CD1c-positive myeloid dendritic cell (primary cell): Measurements from ENCODE around the gene MEIOSIN.

Source experiments
- DNase-seq: peaks from one replicate; pipeline ENCODE4 v3.0.0-alpha.2; 2016; ENCODE audit errors: extremely low spot score

Gene MEIOSIN

DNA sequence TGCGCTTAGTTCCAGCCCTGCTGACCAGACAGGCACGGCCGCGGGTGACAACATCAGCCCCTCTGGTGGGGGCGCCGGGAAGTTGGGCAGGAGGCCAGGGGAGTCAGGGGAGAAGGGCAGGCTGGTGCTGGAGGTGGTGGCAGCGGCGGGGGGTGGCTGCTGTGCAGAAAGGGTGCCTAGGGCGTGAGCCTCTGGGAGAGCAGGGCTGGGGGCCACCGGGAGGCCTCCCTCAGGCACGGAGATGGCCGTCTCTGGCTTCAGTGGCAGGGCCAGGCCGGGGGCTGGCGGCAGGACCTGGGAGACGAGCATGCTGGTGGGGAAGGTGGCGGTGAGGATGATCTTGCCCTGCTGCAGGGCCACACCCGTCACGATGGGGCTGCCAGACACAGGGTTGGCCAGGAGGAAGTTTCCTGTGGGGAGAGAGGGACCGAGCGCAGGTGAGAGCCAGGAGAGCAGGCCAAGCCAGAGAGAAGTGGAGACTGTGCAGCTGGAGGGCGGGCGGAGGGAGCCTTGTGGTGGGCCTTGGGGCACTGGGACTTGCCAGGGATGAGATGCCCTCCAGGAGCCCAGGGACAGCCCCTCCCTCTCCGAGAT lies 32.6 kb downstream of the MEIOSIN start:
- no peak for DNase-seq

DNA sequence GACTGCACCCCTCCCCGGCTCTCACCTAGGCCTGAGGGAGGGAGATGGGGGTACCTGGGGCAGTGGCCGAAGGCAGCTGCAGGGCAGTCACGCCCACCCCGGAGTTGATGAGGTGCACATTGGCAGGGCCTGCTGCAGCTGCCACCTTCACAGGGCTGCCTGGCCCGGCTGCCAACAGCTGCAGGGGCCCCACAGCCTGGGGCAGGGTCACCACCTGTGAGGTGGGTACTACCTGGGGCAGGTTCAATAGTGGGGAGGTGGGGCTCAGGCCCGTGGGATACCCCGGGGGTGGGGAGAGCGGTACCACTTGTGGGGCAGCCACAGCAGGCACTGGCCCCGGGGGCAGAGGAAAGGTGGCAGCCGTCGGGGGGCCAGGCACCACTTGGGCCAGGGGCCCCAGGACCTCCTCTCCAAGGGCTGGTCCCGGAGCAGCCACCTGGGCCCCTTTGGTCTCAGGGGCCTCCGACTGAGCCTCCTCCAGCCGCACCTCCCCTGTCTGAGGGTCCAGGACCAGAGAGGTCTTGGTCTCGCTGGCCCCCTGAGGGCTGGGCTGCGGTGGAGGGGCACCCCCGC lies 33.1 kb downstream of the MEIOSIN start:
- no peak for DNase-seq

DNA sequence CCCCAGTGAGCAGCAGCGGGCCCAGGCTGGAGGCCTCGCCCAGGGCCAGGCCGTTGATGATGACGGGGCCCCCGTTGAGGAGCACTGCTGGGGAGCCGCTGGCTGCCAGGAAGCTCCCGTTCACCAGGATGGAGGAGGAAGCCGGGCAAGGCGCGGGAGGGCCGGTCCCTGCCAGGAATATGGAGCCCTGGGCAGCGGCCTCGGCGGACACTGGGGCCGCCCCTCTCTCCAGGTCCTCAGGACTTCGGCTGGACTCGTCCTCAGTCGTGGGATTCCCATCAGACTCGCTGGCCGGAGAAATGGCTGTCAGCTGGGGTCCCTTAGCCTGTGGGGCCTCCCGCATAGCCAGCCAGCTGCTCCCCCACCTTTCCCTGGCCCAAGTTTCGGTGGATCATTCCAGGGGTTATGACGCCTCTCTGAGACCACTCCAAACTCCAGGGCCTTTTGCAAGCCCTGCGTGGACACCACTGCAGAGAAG lies 33.7 kb downstream of the MEIOSIN start:
- no peak for DNase-seq

DNA sequence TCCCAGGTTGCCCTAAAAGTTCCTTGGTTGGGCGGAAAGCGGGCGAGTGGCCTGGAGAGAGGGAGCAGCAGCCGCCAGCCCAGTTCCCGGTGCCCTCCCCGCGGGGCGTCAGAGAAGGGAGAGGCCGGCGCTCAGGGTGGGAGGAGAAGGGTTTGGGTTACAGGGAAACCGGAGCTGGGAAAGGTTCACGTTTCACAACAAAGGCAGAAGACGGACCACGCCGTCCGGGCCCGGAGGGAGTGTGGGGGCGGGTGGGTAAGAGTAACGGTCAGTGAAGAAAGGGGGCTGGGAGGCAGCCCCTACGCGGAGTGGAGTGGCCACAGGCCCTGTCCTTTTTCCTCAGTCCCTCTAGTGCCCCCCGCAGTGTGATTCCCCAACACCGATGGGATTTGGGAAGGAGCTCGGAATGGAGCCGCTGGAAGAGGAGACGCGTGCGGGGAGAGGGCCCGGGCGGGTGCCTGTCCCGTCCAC lies 34.2 kb downstream of the MEIOSIN start:
- DNase-seq, result no peak

DNA sequence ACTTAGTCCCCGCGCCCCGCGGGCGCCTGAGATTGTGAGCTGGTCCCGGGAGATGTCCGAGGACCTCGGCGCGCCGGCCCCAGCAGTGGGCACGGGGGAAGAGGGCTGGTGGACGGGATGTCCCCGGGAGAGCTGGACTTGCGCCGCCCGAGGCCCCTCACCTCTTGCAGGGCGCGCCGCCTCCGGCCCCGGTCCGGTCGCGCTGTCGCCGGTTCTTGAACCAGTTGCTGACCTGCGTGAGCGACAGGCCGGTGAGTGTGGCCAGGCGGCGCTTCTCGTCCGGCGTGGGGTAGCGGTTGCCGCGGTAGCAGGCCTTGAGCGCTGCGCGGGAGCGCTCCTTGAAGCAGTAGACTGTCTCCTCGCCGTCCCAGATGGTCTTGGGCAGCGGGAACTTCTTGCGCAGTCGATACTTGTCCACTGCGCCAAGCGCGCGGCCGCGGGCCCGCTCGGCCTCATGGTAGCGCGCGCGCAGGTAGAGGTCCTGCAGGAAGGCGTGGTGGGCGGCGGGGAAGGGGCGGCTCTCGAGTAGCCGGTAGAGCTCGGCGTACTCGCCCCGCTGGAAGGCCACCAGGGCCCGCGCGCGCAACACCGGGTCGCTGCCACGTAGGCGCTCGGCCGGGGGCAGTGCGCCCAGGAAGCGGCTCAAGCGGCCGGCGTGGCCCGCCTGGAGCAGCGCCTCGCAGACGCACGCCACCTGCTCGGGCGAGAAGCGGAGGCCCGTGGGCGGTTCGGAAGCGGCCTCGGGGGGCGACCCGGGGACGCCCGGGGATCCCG lies 34.8 kb downstream of the MEIOSIN start:
- DNase-seq, result peak; percentile 18

DNA sequence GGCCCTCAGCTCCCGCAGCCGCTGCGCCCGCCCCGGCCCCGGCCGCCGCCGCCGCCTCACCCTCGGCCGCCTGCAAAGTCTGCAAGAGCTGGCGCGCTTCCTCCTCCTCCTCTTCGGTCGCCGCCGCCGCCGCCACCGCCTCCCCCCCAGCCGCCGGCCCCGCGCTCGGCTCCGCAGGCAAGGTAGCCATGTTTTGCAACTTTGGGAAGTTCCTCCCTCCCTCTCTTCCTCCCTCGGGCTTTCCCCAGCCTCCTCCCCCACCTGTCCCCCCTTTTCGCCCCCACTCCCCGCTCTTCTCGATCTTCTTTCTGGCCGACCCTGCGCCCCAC lies 35.4 kb downstream of the MEIOSIN start:
- DNase-seq, result peak; percentile 64

DNA sequence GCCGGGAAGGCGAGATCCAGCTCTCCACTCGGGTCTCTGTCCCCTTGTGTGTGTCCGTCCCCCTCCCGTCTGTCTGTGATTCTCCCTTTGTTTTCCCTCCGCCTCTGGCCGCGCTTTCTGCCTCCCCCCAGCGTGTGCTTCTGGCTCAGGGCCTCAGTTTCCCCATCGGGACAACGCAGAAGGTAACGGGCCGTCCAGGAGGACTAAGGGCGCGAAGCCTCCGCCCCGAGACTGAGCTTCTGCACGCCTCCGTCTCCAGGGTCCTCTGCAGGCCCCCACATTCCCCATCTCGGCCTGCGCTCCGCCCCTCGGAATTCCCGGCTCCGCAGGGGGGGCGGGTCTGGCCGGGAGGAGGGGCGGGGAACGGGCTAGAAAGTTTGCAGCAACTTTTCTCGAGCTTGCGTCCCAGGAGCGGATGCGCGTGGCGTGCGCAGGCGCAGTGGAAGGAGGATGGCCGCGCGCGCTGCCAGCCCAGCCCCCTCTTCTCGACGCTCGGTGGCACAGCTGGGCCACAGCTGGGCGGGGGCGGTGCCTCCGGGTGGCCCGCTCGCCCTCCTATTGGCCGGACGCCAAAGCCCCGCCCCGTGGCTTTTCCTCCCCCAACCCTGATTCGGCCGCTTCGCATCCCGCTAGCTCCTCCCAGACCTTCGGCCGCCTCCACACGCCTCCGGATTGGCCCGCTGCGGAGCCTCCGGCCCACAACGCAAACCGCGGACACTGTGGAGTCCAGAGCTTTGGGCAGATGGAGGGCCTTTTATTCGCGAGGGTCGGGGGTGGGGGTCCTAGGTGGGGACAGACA lies 35.9 kb downstream of the MEIOSIN start, which contains the start of gene SIX5:
Gene SIX5 (minus strand): TSS at position 269 of the 799 bp plus-strand sequence. CDS start 408 bp downstream, outside the sequence.
- DNase-seq, result peak; percentile 96

DNA sequence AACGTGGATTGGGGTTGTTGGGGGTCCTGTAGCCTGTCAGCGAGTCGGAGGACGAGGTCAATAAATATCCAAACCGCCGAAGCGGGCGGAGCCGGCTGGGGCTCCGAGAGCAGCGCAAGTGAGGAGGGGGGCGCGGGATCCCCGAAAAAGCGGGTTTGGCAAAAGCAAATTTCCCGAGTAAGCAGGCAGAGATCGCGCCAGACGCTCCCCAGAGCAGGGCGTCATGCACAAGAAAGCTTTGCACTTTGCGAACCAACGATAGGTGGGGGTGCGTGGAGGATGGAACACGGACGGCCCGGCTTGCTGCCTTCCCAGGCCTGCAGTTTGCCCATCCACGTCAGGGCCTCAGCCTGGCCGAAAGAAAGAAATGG lies 36.6 kb downstream of the MEIOSIN start:
- peak; percentile 56 for DNase-seq

DNA sequence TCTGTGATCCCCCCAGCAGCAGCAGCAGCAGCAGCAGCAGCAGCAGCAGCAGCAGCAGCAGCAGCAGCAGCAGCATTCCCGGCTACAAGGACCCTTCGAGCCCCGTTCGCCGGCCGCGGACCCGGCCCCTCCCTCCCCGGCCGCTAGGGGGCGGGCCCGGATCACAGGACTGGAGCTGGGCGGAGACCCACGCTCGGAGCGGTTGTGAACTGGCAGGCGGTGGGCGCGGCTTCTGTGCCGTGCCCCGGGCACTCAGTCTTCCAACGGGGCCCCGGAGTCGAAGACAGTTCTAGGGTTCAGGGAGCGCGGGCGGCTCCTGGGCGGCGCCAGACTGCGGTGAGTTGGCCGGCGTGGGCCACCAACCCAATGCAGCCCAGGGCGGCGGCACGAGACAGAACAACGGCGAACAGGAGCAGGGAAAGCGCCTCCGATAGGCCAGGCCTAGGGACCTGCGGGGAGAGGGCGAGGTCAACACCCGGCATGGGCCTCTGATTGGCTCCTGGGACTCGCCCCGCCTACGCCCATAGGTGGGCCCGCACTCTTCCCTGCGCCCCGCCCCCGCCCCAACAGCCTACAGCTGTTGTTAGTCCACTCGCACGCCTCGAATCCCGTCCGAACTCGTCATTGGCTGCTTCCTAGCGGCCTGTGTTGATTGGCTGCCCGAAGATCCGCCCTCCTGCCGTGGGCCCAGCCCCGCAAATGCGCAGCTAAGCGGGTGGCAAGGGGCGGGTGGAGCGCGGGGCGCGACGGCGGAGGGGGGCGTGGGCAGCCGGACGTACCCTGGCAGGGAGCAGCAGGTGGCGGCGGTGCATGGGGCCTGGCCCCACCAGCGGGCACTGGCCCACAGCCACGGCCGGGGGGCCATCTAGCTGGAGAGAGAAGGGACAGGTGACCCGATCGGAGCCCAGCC lies 37.2 kb downstream of the MEIOSIN start:
- peak; percentile 96 for DNase-seq

DNA sequence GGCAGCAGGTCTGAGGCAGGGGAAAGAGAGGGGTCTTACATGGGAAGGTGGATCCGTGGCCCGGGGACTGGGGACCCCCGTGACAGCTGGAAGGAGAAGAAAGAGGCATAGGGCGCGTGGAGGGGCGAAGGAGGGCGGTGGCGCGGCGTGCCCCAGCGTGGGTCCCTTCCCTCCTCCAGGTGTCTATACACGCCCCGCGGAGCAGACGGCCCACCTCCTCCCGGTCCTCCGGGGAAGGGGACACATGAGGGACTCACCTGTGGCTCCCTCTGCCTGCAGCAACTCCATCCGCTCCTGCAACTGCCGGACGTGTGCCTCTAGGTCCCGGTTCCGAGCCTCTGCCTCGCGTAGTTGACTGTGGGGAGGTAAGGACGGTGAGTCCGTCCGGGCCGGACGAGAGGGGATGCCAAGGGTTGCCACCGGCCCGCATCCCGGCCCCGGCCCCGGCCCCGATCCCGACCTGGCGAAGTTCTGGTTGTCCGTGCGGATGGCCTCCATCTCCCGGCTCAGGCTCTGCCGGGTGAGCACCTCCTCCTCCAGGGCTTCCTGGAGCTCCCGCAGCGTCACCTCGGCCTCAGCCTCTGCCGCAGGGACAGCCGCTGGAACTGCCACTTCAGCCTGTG lies 38.2 kb downstream of the MEIOSIN start:
- DNase-seq, result no peak

DNA sequence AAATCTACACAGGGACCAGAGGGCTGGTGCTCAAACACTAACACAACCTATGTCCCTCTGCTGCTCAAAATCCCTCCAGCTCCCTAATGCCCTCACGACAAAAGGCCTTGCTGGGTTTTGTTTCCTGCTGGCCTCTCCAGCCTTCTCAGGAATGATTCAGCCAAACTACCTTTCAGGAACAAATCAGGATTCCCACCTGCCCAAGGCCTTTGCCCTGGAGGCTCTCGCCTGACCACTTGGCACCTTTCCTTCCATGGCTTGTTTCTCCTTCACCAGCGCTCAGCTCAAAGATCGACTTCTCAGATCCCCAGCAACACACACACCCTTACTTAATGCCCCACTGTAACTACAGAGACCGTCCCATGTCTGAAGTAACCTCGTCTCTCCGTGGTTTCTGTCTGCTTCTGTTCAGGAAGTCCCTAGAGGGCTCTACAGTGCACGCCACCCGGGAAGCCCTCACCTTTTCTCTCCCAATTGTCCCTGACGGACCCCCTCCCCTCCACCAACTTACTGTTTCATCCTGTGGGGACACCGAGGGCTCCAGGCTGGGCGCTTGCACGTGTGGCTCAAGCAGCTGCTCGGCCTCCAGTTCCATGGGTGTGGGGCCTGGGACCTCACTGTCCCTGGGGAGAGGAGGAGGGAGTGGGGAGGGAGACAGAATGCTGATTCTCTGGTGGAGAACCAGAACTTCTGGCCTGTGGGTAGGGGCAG lies 39.0 kb downstream of the MEIOSIN start:
- no peak for DNase-seq

DNA sequence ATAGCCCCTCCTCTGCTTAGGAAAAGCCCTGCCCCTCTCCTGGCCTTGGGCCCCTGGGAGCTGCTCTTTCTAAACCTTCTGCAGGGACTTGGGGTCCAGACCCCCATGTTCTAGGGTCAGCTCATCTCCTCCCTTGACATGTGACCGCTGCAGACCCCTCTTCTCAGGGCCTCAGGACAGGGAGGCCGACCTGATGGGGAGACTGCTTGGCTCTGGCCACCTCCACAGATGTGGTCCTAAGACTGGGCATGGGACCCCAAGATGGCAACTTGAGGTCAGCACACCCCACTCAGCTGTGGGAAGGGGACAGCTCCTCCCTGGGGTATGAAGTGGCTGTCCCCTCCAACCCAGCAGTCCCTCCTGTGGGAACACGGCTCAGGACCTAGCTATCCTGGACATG lies 39.7 kb downstream of the MEIOSIN start:
- no peak for DNase-seq

DNA sequence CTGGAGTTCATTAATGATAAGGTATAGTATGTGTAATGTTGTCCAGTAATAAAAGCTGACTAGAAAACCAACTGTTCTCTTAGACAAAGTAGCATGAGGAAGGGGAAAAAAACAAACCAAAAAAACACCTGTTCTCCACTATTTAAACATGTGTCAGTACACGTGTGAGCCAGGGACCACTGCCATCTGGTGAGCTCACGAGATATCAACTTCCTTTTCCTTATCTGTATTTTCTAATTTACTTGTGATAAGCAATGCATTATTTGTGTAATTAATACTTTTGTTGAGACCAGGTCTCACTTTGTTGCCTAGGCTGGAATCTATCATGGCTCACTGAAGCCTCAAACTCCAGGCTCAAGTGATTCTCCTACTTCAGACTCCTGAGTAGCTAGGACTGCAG lies 40.1 kb downstream of the MEIOSIN start:
- DNase-seq, result no peak

DNA sequence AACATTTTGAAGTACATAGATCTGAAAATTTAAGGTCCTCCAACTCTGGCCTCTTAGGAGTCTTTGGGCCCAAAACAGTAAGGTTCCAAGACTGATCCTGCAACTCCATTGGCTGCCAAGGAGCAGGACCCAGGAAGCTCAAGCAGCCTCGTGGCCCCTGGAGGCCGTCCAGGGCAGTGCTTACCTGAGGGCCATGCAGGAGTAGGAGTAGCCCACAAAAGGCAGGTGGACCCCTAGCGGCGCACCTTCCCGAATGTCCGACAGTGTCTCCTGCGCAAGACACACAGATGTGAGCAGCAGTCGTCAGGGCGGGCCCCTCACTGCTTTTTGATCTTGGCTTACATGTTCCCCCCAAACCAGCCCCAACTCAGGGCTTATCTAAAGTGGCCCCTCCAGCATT lies 41.5 kb downstream of the MEIOSIN start:
- DNase-seq, result no peak

DNA sequence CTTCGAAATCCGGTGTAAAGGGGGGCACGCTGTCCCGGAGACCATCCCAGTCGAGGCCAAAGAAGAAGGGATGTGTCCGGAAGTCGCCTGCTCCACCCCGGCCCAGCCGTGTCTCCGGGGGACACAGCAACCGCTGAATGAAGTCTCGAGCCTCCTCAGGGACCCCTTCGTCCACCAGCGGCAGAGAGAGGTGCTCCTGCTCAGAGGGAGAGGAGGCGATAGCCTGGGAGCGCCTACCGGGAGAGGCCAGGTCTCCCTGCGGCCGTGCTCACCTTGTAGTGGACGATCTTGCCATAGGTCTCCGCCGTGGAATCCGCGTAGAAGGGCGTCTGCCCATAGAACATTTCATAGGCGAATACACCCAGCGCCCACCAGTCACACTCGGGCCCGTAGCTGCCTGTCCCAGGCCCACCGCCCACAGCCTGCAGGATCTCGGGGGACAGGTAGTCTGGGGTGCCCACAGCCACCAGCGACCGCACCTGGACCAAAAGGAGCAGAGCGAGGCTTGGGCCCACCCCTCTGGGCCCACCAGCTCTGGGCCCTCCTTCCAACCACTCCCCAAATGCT lies 44.2 kb downstream of the MEIOSIN start:
- no peak for DNase-seq

DNA sequence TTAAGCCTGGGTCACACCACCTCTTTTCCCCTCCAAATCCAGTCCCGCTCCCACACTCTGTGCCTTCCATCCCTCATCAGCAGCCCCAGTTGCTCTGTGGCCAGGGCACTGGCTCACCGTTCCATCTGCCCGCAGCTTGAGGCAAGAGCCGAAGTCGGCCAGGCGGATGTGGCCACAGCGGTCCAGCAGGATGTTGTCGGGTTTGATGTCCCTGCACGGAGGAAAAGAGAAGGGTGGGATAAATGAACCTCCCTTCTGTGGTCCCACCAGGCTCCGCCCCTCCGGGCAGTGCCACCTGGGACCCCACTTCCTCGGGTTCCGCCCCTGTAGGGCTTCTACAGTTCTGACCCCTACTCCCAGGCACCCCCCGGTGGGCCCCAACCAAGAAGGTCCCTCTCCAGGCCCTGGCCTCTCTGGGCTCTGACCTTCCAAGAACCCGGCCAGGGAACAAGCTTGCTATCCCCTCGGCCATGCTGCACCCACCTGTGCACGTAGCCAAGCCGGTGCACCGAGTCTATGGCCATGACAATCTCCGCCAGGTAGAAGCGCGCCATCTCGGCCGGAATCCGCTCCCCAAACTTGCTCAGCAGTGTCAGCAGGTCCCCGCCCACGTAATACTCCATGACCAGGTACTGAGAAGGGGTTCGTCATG lies 44.9 kb downstream of the MEIOSIN start:
- DNase-seq, result no peak

DNA sequence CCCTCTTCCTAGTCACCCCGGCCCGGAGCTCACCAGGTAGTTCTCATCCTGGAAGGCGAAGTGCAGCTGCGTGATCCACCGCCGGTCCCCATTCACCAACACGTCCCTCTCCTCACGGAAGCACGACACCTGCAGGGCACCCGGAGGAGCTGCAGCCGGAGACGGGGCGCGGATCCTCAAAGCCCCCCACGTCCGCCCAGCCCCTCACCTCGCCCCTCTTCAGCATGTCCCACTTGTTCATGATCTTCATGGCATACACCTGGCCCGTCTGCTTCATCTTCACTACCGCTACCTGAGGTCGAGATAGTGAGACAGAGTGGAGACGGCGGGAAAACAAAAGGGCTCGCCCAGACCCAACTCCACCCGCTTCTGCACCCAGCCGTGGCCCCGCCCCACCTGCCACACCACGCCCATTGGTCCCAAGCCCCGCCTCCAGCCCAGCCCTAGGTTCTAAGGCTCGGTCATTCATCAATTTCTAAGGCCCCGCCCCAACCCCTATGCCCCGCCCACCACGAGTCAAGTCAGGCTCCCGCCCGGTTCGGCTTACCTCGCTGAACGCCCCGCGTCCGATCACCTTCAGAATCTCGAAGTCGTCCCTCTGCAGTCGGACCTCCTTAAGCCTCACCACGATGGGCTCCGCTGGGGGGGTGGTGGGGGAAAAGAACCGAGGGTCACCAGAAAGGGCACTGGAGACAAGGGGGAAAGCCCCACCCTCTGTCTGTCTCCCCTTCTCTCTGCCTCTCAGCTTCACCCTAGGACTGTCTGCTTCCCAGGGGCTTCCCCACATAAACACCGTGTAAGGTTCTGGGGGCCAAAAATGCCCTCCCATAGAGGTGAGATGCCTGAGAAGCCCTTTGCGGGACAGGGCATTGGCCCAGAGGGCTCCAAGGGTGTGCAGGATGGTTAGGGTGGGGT lies 46.2 kb downstream of the MEIOSIN start:
- DNase-seq, result peak; percentile 80

DNA sequence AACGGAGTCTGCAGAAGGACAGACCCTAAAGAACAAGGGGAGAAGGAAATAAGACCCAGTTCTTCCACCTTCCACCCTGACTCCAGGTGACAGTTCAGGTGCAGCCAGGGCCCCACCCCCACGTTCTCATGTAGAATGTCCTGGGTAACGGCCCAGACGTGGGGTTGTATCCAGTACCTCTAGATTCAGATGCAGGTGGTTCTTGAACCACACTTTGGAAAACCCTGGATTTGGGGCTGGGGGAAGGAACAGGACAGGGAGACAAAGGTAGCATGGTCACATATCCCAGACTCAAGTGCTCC lies 46.9 kb downstream of the MEIOSIN start:
- no peak for DNase-seq
